ENCODE results near the gene TARBP1. TPM values are rescaled to one million over a fixed set of nuclear protein-coding genes. Genes with fewer than 3 reads are reported as not detected.

The TARBP1 gene
- total and polyA plus RNA-seq, 2 of the 8 experiments (the other 6 are each of a cell fraction or from before 2014, with no cell fraction given): 21.9 to 32.3 TPM

DNA sequence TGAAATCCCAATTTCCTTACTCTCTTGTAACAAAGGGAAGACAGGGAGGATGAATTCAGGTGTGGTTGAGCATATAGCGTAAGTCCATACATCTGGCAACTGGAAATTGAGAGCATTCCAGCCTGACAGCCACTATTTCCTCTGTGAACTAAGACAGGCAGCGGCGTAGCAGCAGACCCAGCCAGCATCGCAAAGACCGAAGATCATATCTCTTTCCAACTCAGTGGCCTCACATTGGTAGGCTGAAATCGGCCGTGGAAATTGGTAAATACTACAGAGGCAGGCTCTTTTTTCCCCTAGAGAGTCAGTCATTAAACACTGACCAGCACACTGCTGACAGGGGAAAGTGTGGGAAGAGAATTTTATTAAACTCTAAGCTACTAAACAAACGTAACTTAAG is 43.4 kb downstream of the TARBP1 start (continued):
- no peak for TF ChIP-seq CTBP2 (IDR thresholded peaks at IDR 0.05; ENCODE audit: borderline replicate concordance, insufficient read depth, insufficient read length, low read length)
